Upper lobe of left lung (tissue), 6 donors: Measurements from ENCODE around the gene CHRNA9. TPM values are rescaled to one million over a fixed set of nuclear protein-coding genes. Genes with fewer than 3 reads are reported as not detected.

Source experiments
- ATAC-seq, 2 donors: fragments of 200-7000 bp; cut with Tn5 transposase; one replicate each; pipeline ENCODE4 v1.9.1; 2022; ENCODE audit warnings: mild to moderate bottlenecking in 2 of 2, moderate library complexity in 2 of 2; ENCODE audit not compliant: low FRiP score in 2 of 2
- DNase-seq, 2 donors: peaks; one replicate each; pipeline ENCODE4 v3.0.0-alpha.2; 2019 to 2020
- H3K27ac ChIP-seq, 4 donors: fragments of 200-600 bp; sonication (generic); one replicate each; pipeline ENCODE4 v1.5.1; 2016 to 2019
- H3K27me3 ChIP-seq, 4 donors: fragments of 200-600 bp; sonication (generic); one replicate each; pipeline ENCODE4 v1.5.1; 2017 to 2019
- H3K36me3 ChIP-seq, 4 donors: fragments of 200-600 bp; sonication (generic); one replicate each; pipeline ENCODE4 v1.5.1; 2016 to 2019
- H3K4me1 ChIP-seq, 4 donors: fragments of 200-600 bp; sonication (generic); one replicate each; pipeline ENCODE4 v1.5.1; 2018 to 2019
- H3K4me3 ChIP-seq, 4 donors: fragments of 200-600 bp; sonication (generic); one replicate each; pipeline ENCODE4 v1.5.1; 2017 to 2019; ENCODE audit warnings: mild to moderate bottlenecking in 2 of 4, moderate library complexity in 1 of 4
- H3K9me3 ChIP-seq, 4 donors: fragments of 200-600 bp; sonication (generic); one replicate each; pipeline ENCODE4 v1.5.1; 2018 to 2019
- CTCF ChIP-seq, 6 experiments: fragments of 450-650 bp in 4 of 6; fragments of 200-600 bp in 2 of 6; sonication (generic) in 2 of 6; IDR thresholded peaks; one replicate each; pipeline ENCODE4 v1.5.1; 2016 to 2019; ENCODE audit warnings: antibody characterized with exemption in 6 of 6
- EP300 ChIP-seq, 4 donors: sonication (generic); formaldehyde crosslinking; IDR thresholded peaks; one replicate each; pipeline ENCODE4 v1.5.1; 2017; ENCODE audit warnings: antibody characterized with exemption in 4 of 4, control low read depth in 2 of 4
- POLR2A ChIP-seq, 4 donors: fragments of 450-650 bp; IDR thresholded peaks; one replicate each; pipeline ENCODE4 v1.5.1; 2016 to 2017; ENCODE audit warnings: antibody characterized with exemption in 4 of 4, mild to moderate bottlenecking in 2 of 4
- POLR2AphosphoS5 ChIP-seq, 2 donors: sonication (generic); formaldehyde crosslinking; IDR thresholded peaks; one replicate each; pipeline ENCODE4 v1.5.1; 2017; ENCODE audit warnings: antibody characterized with exemption in 2 of 2
- WGBS, 2 donors: methylation state at CpG; one replicate each; pipeline ENCODE4 v1.1.5; 2017 to 2018; 5-methylcytosine and 5-hydroxymethylcytosine counted together
- total RNA-seq, 6 donors: library from RNA; depleted of rRNA in 4 of 6; stranded (reverse); fragments of >200 nt in 4 of 6; gene quantifications; one replicate each; pipeline versions ENCODE4 v1.1.0 to v1.2.1, GENCODE V29; 2016 to 2021
- donor health status: DM: no; HTN: no; CAD: no; lungs with moderate emphysema.
- donor health status: DM: no; HTN: yes; CAD: no; lungs with severe emphysema.

Gene CHRNA9
- total RNA-seq, 6 donors from 2014 or later, result 0.49 TPM; not detected in 5

GRCh38 chr4:40305328-40306170, 29.6 kb upstream of the CHRNA9 start:
- H3K27ac ChIP-seq, result peak overlapping the region in 1 of 4 donors; percentile 12
- H3K9me3 ChIP-seq, result peaks cover 0 to 2% (median 0%) of the 10 kb centered on the region in 4 donors
- H3K27me3 ChIP-seq, result no peaks in the 10 kb centered on the region
- ATAC-seq, result no peak
- H3K4me1 ChIP-seq, result peaks cover 4 to 18% (median 10%) of the 10 kb centered on the region in 4 donors
- TF ChIP-seq POLR2AphosphoS5 (IDR thresholded peaks at IDR 0.05) (no peak), CTCF (IDR thresholded peaks at IDR 0.05) (no peak), EP300 (IDR thresholded peaks at IDR 0.05) (no peak), POLR2A (IDR thresholded peaks at IDR 0.05) (no peak)
- DNase-seq, result no peak
- no peaks in the 10 kb centered on the region for H3K36me3 ChIP-seq
- H3K4me3 ChIP-seq, result no peak overlapping the region
- WGBS, 2 donors, result 52 to 69% methylated on average over 13 of the region's 13 CpGs

- peaks cover 4 to 18% (median 10%) of the 10 kb centered on the region in 4 donors for H3K4me1 ChIP-seq
- H3K27ac ChIP-seq, result peak overlapping the region in 1 of 4 donors; percentile 12
- TF ChIP-seq CTCF (IDR thresholded peaks at IDR 0.05), result no peak
- no peak for TF ChIP-seq POLR2A (IDR thresholded peaks at IDR 0.05)
- no peak for TF ChIP-seq EP300 (IDR thresholded peaks at IDR 0.05)
- TF ChIP-seq POLR2AphosphoS5 (IDR thresholded peaks at IDR 0.05), result no peak
- WGBS, 2 donors, result 55 to 61% methylated on average over 3 of the region's 3 CpGs
- H3K9me3 ChIP-seq, result peaks cover 0 to 2% (median 0%) of the 10 kb centered on the region in 4 donors
- no peaks in the 10 kb centered on the region for H3K36me3 ChIP-seq
- H3K4me3 ChIP-seq, result no peak overlapping the region
- DNase-seq (no peak), ATAC-seq (no peak)
- H3K27me3 ChIP-seq, result no peaks in the 10 kb centered on the region
These were observed 28.9 kb upstream of the CHRNA9 start for GRCh38 chr4:40306226-40306625.

- no peak for TF ChIP-seq POLR2A (IDR thresholded peaks at IDR 0.05)
- no peak for ATAC-seq
These were observed 28.2 kb upstream of the CHRNA9 start for GRCh38 chr4:40306976-40307375.

GRCh38 chr4:40307627-40308497, 27.3 kb upstream of the CHRNA9 start:
- H3K4me1 ChIP-seq, result peaks cover 4 to 29% (median 10%) of the 10 kb centered on the region in 4 donors
- no peak for TF ChIP-seq EP300 (IDR thresholded peaks at IDR 0.05)
- TF ChIP-seq CTCF (IDR thresholded peaks at IDR 0.05), result no peak
- TF ChIP-seq POLR2A (IDR thresholded peaks at IDR 0.05), result no peak
- TF ChIP-seq POLR2AphosphoS5 (IDR thresholded peaks at IDR 0.05), result peak; percentile 15 to 45
- peaks cover 0 to 2% (median 0%) of the 10 kb centered on the region in 4 donors for H3K9me3 ChIP-seq
- WGBS, 2 donors, result 52% methylated on average over 14 to 15 of the region's 15 CpGs
- ATAC-seq (peak; percentile 39 to 79), DNase-seq (peak in 1 of 2 donors; percentile 51)
- H3K36me3 ChIP-seq, result no peaks in the 10 kb centered on the region
- H3K4me3 ChIP-seq, result no peak overlapping the region
- peak overlapping the region in 3 of 4 donors; percentile 8 to 51 (median 47) for H3K27ac ChIP-seq
- no peaks in the 10 kb centered on the region for H3K27me3 ChIP-seq

More at GRCh38 chr4:40306976-40307375, 28.2 kb upstream of the CHRNA9 start:
- no peaks in the 10 kb centered on the region for H3K27me3 ChIP-seq
- H3K4me1 ChIP-seq, result peaks cover 4 to 24% (median 10%) of the 10 kb centered on the region in 4 donors
- peaks cover 0 to 2% (median 0%) of the 10 kb centered on the region in 4 donors for H3K9me3 ChIP-seq
- WGBS, 2 donors, result 70 to 76% methylated on average over 3 of the region's 3 CpGs
- H3K27ac ChIP-seq, result peak overlapping the region in 2 of 4 donors; percentile 8 to 47
- H3K4me3 ChIP-seq, result no peak overlapping the region
- DNase-seq, result no peak
- no peaks in the 10 kb centered on the region for H3K36me3 ChIP-seq
